ENCODE results near the gene ORC4.

The ORC4 gene

DNA sequence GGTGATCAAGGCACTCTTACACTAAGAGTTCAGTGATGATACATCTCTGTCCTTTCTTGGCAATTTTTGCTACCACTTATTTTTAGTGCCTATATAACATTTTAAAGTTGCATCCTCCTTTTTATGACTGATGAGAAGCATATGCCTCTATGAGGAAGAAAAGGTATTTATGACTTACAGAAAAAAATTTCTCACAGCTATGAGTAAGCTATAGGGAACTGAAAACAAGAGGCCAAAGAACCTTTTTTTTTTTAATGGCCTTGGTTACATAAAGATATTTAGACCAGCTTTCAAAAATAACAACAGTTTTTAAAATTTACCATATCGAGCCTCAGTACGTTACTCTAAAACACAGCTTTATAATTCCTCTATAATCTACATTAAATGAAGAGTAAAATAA, 21.7 kb upstream of the ORC4 start:
- no peak overlapping the region for H3K9ac ChIP-seq
- no peaks in the 10 kb centered on the region for H3K4me1 ChIP-seq
- no peak overlapping the region for H3K4me2 ChIP-seq
- TF ChIP-seq Cebpa-rat (IDR thresholded peaks at IDR 0.05): no peak
- no peaks in the 10 kb centered on the region for H3K9me3 ChIP-seq
- no peak overlapping the region for H3K4me3 ChIP-seq
- H3K36me3 ChIP-seq: peaks cover 9% of the 10 kb centered on the region
- no peak overlapping the region for H3K27ac ChIP-seq
- no peaks in the 10 kb centered on the region for H3K27me3 ChIP-seq
- peaks cover 10% of the 10 kb centered on the region; the same call in 1 of the 2 replicates for H4K20me1 ChIP-seq

DNA sequence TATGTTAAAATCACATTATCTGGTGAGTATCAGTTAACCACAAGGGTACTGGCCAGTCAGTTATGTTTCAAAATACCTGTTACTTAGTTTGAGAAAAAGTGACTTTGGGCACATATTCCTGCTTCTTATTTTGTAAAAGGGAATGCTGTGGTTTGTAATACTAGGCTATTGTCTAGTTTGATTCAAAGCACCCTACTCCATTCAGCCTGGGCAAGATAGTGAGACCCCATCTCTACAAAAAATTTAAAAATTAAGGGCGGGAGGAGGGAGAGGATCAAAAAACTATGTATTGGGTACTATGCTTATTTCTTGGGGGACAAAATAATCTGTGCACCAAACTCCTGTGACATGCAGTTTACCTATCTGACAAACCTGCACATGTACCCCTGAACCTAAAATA, 19.2 kb upstream of the ORC4 start:
- Histone ChIP-seq H3K27ac (no peak overlapping the region), H4K20me1 (peaks cover 6% of the 10 kb centered on the region; the same call in 1 of the 2 replicates), H3K9me3 (no peaks in the 10 kb centered on the region), H3K4me1 (no peaks in the 10 kb centered on the region), H3K27me3 (no peaks in the 10 kb centered on the region), H3K36me3 (peaks cover 9% of the 10 kb centered on the region), H3K4me3 (no peak overlapping the region), H3K9ac (no peak overlapping the region), H3K4me2 (no peak overlapping the region)
- TF ChIP-seq Cebpa-rat (IDR thresholded peaks at IDR 0.05): no peak

DNA sequence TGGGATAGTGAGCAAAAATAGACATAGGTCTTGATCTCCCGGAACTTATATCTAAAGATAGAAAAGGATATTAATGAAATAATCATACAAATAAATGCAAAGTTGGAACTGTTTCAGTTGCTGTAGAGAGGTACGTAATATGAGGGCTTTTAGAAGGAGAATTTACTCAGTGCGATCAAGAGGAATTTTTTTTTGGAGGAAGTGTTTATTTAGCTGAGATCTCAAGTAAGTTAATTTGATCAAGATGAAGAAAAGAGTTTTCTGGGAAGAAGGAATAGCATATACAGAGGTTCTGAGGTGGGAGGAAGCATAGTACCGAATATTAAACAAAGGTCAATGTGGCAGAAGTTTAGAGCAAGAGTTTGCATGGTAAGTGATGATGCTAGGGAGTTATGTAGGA, 11.7 kb upstream of the ORC4 start:
- H4K20me1 ChIP-seq: peaks cover 27% of the 10 kb centered on the region; the same call in 1 of the 2 replicates
- H3K36me3 ChIP-seq: no peaks in the 10 kb centered on the region
- no peak overlapping the region for H3K9ac ChIP-seq
- H3K27ac ChIP-seq: no peak overlapping the region
- no peaks in the 10 kb centered on the region for H3K4me1 ChIP-seq
- H3K4me3 ChIP-seq: no peak overlapping the region
- no peaks in the 10 kb centered on the region for H3K9me3 ChIP-seq
- TF ChIP-seq Cebpa-rat (IDR thresholded peaks at IDR 0.05): no peak
- no peak overlapping the region for H3K4me2 ChIP-seq
- no peaks in the 10 kb centered on the region for H3K27me3 ChIP-seq

DNA sequence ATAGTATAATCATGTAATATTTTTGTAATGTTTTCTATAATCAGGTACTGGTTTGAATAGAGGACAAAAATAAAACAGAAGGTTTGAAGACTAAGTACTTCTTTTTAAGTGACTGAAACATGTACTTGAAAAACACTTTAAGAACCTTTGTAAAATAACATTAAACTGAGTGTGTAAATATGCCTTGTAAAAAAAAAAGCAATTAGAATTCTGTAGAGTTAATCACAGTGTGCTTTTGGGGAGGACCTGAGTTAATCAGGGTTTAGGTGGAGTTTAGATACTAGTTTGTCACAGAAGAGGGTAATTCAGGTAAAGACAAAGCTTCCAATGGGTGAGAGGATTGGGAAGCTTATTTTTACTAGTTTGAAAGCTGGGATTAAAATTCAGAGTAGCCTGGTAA, 10.6 kb upstream of the ORC4 start:
- no peak overlapping the region for H3K4me3 ChIP-seq

DNA sequence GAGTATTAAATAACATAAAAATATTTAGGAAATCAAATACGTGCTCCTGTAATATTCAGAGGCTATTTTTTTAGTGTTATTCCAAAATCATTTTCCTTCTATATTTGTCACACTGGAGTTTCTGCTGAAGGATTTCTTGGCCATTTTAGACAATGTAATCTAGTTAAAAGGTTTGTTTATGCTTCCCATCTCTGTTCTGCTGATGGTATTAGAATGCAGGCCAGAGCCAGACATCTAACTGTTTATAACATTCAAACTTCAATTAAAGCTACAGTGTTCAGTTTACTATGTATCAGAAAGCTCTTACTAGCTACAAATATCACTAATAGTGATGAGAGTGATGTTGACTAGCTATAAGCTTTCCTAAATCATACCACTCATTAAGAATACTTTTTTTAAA, 8.2 kb upstream of the ORC4 start:
- peaks cover 5% of the 10 kb centered on the region for H3K4me1 ChIP-seq
- no peak overlapping the region for H3K4me3 ChIP-seq
- H3K27ac ChIP-seq: no peak overlapping the region
- H3K36me3 ChIP-seq: no peaks in the 10 kb centered on the region
- H3K4me2 ChIP-seq: no peak overlapping the region
- no peaks in the 10 kb centered on the region for H3K27me3 ChIP-seq
- no peak overlapping the region for H3K9ac ChIP-seq
- peaks cover 30% of the 10 kb centered on the region for H4K20me1 ChIP-seq
- TF ChIP-seq Cebpa-rat (IDR thresholded peaks at IDR 0.05): no peak
- no peaks in the 10 kb centered on the region for H3K9me3 ChIP-seq

More for the DNA sequence above, 10.6 kb upstream of the ORC4 start:
- no peaks in the 10 kb centered on the region for H3K27me3 ChIP-seq
- TF ChIP-seq Cebpa-rat (IDR thresholded peaks at IDR 0.05): no peak
- H3K36me3 ChIP-seq: no peaks in the 10 kb centered on the region
- H3K9ac ChIP-seq: no peak overlapping the region
- H3K4me2 ChIP-seq: no peak overlapping the region
- no peak overlapping the region for H3K27ac ChIP-seq
- H4K20me1 ChIP-seq: peaks cover 27% of the 10 kb centered on the region
- H3K4me1 ChIP-seq: no peaks in the 10 kb centered on the region
- no peaks in the 10 kb centered on the region for H3K9me3 ChIP-seq

DNA sequence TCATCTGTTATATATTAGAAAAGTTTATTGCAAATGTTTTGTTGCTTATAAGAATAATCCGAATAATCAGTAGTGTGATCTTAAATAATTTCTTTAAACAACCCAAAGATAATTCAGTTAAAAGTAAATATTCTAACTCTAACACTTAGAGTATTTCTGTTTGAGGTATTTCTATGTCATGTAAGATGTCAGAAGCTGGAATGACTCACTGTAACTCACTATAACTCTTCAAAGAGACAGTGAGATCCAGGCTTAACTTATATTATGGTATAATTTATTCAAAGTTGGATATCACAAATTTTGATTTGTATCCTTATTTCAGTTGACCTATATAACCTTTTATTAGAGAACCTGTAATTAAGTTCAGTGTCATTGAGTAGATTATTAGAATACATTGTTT, 7.3 kb upstream of the ORC4 start:
- peaks cover 35% of the 10 kb centered on the region; the same call in 1 of the 2 replicates for H4K20me1 ChIP-seq
- H3K9ac ChIP-seq: no peak overlapping the region
- peaks cover 15% of the 10 kb centered on the region for H3K4me1 ChIP-seq
- no peaks in the 10 kb centered on the region for H3K27me3 ChIP-seq
- H3K36me3 ChIP-seq: no peaks in the 10 kb centered on the region
- no peak overlapping the region for H3K4me3 ChIP-seq
- no peak overlapping the region for H3K27ac ChIP-seq
- H3K4me2 ChIP-seq: no peak overlapping the region
- no peaks in the 10 kb centered on the region for H3K9me3 ChIP-seq
- TF ChIP-seq Cebpa-rat (IDR thresholded peaks at IDR 0.05): no peak

DNA sequence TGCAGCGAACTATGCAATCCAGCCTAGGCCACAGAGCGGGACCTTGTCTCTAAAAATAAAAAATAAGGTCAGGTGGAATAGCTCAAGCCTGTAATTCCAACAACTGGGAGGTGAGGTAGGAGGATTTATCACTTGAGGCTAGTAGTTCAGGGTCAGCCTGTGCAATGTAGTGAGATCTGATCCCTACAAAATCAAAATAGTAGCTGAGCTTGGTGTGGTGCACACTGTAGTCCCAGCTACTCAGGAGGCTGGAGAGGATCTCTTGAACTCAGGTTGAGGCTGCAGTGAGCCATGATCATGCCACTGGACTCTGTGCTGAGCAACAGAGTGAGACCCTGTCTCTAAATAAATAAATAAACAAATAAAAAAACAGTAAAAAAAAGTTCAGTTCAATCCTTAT, 6.0 kb upstream of the ORC4 start:
- Histone ChIP-seq H4K20me1 (peaks cover 39% of the 10 kb centered on the region; the same call in 1 of the 2 replicates), H3K4me3 (no peak overlapping the region), H3K27me3 (no peaks in the 10 kb centered on the region), H3K36me3 (no peaks in the 10 kb centered on the region), H3K9me3 (no peaks in the 10 kb centered on the region), H3K9ac (no peak overlapping the region), H3K27ac (no peak overlapping the region), H3K4me2 (no peak overlapping the region), H3K4me1 (peaks cover 23% of the 10 kb centered on the region)
- TF ChIP-seq Cebpa-rat (IDR thresholded peaks at IDR 0.05): no peak

DNA sequence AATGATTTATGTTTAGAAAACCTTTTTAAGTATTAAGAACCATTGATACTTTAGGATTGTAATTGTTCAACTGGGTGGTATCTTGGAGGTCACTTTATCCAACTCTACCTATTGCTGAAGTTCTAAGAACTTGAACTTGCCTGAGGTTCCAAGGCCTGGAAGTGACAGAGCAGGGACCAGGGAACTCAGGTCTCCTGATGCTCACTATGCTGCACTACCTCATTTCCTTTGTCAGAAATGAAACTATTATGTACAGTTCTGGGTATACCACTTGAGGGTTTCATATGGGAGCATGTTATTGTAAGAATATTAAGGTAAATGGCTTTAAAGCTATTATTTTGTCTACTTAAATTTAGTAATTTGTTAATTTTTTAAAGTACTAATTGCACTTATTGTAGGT, 3.3 kb upstream of the ORC4 start:
- no peak for TF ChIP-seq Cebpa-rat (IDR thresholded peaks at IDR 0.05)
- Histone ChIP-seq H3K4me2 (peak overlapping the region; percentile 77), H3K27me3 (no peaks in the 10 kb centered on the region), H3K4me1 (peaks cover 32% of the 10 kb centered on the region), H3K4me3 (no peak overlapping the region), H3K27ac (no peak overlapping the region), H3K9me3 (no peaks in the 10 kb centered on the region), H4K20me1 (peaks cover 41% of the 10 kb centered on the region), H3K9ac (no peak overlapping the region), H3K36me3 (no peaks in the 10 kb centered on the region)

DNA sequence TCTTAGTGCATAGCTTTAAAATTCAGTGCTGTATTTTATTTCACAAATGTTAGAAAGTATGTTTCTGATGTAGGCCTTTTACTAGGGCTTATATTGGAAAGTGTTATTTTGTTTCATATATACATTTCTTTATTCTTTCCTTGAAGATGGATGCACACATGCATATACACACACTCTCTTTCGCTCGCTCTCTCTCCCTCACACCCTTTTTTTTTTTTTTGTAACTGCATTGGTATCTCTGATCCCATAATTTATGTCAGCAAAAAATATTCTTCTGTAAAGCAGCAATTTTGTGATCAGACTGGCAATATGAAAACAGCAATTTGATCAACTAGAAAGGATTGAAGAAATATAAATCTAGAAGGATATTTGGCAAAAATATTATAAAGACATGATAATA, 2.3 kb upstream of the ORC4 start:
- no peaks in the 10 kb centered on the region for H3K27me3 ChIP-seq
- no peaks in the 10 kb centered on the region for H3K9me3 ChIP-seq
- peak overlapping the region; percentile 82; the same call in 1 of the 2 replicates for H3K4me3 ChIP-seq
- H3K27ac ChIP-seq: no peak overlapping the region
- no peaks in the 10 kb centered on the region for H3K36me3 ChIP-seq
- peak overlapping the region; percentile 77 for H3K4me2 ChIP-seq
- no peak for TF ChIP-seq Cebpa-rat (IDR thresholded peaks at IDR 0.05)
- peaks cover 46% of the 10 kb centered on the region for H4K20me1 ChIP-seq
- peak overlapping the region; percentile 87; the same call in 1 of the 2 replicates for H3K9ac ChIP-seq
- peaks cover 41% of the 10 kb centered on the region for H3K4me1 ChIP-seq

DNA sequence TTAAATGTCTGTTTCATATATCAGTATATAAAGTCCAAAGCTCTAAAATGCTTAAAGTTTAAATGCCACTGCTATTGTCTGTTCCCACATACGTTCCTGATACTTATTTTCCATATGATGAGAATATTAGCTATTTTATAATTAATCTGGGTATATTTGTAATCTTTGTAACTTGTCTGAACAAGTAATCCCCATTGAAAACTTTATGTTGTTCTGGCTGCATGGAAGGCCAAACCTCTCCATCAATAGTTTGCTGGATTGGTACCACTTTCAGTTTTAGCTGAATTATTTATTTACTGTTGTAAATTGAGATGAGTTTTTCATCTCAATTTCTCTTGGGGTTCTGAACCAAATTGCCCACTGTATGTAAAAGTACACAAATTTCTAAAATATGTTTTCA, 1.8 kb upstream of the ORC4 start:
- peak overlapping the region; percentile 90; the same call in 1 of the 2 replicates for H3K27ac ChIP-seq
- no peaks in the 10 kb centered on the region for H3K27me3 ChIP-seq
- peak overlapping the region; percentile 87 for H3K9ac ChIP-seq
- no peaks in the 10 kb centered on the region for H3K36me3 ChIP-seq
- H3K4me1 ChIP-seq: peaks cover 41% of the 10 kb centered on the region
- no peaks in the 10 kb centered on the region for H3K9me3 ChIP-seq
- H4K20me1 ChIP-seq: peaks cover 50% of the 10 kb centered on the region
- H3K4me3 ChIP-seq: peak overlapping the region; percentile 82
- H3K4me2 ChIP-seq: peak overlapping the region; percentile 77
- TF ChIP-seq Cebpa-rat (IDR thresholded peaks at IDR 0.05): no peak

DNA sequence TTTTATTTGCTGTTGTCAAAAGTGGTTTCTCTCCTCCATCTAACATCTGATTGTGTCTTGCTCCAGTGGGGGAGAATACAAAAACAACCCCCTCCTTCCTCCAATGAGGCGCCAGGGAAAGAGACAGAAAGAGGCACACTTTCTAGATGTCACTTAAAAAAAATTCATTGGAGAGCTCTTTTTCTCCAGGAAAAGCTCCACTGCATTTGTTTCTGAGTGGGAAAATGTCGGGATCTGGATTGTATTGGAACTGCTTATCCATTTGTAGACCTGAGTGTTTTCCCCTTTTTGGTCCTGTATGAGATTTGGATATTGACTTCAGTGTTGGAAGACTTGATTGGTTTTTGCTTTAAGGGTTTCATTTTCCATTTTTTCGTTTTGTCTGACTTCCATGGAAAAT, 1.3 kb upstream of the ORC4 start:
- Histone ChIP-seq H3K36me3 (no peaks in the 10 kb centered on the region), H3K9ac (peak overlapping the region; percentile 87), H4K20me1 (peaks cover 54% of the 10 kb centered on the region), H3K27me3 (no peaks in the 10 kb centered on the region), H3K27ac (peak overlapping the region; percentile 90; the same call in 1 of the 2 replicates), H3K4me2 (peak overlapping the region; percentile 77), H3K4me3 (peak overlapping the region; percentile 82), H3K4me1 (peaks cover 41% of the 10 kb centered on the region), H3K9me3 (no peaks in the 10 kb centered on the region)
- no peak for TF ChIP-seq Cebpa-rat (IDR thresholded peaks at IDR 0.05)

All from BLaER1 (cell line).